HG03175 (cell line): ENCODE measurements around the gene MAP2.

ENCODE experiments used
- ATAC-seq: cut with Tn5 transposase; IDR thresholded peaks from one replicate; pipeline ENCODE4 v1.9.1; 2021; ENCODE audit warnings: mild to moderate bottlenecking, moderate library complexity; ENCODE audit not compliant: unreplicated experiment

Gene MAP2

DNA sequence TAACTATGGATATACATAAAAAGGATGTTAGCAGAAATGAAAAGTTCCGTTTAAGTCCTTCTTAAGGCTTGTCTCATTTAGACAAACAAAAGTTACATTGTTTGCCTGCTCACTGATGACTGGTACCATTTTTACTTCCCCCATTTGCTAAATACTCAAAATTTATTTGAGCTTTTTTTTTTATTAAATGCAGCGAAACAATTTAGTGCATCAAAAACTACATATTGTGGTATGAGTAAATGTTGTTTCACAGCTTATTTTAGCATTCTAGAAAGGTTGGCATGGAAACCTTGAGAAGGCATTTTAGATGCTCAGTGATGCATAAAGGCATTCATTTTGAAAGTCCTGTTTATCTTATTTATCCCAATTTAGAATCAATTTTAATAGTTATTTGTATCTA lies 100.0 kb downstream of the MAP2 start:
- ATAC-seq = peak; percentile 56

GRCh38 chr2:209525331-209525730 lies 101.5 kb downstream of the MAP2 start:
- no peak for ATAC-seq

DNA sequence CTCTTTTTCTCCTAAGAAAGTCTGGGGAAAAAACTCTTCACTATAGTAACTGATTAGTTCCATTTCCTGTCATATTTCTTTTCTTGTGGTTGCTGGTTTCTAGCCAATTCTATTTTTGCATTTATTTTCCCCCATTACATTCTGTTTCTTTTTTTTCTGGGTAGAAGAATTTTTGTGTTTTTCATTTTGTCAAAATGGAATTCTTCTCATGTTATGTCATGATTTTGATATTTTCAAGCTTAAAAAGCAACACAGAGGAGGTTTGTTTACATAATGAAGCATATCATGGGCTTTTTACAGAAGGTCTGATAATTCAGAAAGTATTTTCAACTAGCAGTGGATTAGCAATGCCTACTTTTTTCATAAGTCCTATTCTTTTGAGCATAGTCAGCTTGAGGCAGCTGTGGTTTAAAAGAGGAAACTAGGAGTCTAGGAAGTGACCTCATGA lies 102.0 kb downstream of the MAP2 start:
- ATAC-seq = peak; percentile 29

DNA sequence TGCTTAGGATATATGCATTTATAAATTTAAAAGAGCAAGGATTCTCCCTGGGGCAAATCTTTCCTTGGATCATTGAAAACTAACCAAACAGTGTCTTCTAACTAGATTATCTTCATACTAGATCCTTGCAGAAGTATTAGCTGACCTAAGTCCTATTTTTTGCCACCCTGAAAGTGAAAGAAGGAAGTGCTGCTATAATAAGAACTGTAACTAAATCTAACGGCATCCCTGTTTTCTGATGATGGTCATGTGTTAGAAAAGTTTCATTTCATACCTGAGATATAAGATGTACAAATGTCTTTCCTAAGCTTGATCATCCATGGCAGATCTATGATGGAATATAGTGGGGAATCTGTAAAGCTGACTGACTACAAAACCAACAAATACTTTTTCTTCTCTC lies 102.7 kb downstream of the MAP2 start:
- peak; percentile 52 for ATAC-seq

- ATAC-seq = no peak
Observed at GRCh38 chr2:209529579-209529978, 105.7 kb downstream of the MAP2 start.

DNA sequence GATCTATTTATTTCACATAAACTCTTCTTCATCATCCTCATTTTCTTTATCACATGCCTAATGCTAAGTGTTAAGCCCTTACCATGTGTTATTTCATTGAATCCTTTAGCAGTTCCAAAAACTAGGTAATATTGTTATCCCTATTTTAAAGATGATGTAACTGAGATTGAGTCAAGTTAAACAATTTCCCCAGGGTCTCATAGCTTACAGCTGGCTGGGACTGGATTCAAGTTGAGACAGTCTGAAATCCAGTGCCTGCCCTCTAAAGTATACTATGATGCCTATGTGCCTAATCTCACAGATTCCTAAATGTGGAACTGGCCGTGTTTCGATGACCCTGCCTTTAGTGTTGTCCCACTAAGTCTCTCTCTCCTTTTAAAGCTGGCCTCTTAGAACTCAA lies 108.5 kb downstream of the MAP2 start:
- no peak for ATAC-seq

DNA sequence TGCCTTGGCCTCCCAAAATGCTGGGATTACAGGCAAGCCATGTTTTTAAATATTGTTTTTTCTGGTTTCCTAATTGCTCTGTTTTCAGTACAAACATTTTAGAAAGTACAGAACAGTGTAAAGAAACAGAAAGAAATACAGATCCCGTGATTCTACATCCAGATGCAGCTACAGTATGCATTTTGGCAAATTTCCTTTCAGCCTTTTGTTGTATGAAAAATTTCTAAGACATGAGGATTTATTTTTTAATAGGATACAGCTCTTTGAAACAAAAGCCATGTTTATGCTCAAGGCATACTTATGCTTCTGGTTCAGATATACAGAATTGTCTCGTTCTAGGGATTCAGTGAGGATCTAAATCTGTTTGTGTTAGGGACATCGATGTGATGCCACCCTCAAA lies 109.5 kb downstream of the MAP2 start:
- no peak for ATAC-seq

DNA sequence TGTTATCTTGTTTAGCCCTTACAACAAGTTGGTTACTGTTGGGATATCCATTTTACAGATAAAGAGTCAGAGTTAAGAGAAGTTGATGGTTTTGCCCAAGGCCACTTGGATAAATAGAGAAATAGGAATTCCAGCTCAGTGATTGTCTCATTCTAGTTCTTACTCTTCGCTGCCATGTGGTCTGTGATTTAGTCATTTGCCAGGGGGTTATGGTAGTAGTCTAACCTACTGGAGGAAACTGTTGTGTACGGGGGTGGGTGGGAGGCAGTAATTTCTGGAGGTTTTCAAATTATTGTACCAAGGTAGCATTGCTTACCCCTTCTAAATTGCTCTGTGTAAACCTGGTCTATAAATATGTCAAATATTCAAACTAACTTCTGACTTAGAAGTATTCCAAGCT lies 110.4 kb downstream of the MAP2 start:
- ATAC-seq = no peak

- no peak for ATAC-seq
Observed at GRCh38 chr2:209536363-209536762, 112.5 kb downstream of the MAP2 start.

GRCh38 chr2:209547726-209548125 lies 123.9 kb downstream of the MAP2 start:
- no peak for ATAC-seq

DNA sequence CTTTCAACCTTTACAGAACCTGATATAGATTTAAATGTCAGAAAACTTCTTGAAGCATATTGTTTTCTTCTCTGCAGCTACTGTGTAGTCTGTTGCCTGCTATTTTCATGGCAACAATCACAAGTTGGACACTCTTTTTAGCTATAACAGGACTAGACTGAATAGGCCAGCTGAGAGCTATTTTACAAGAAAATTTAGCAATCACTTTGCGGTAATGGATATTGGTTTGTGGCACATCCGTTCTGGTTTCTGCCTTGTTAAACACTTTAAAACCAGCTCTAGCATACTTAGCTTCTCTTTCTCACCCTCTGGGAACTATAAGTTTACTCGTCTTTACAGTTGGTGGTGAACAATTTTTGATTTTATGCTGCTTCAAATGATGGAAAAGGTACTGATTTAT lies 125.7 kb downstream of the MAP2 start:
- no peak for ATAC-seq

- no peak for ATAC-seq
Observed at GRCh38 chr2:209553913-209554312, 130.1 kb downstream of the MAP2 start.

- peak; percentile 67 for ATAC-seq
Observed at GRCh38 chr2:209556354-209556961, 132.6 kb downstream of the MAP2 start.

DNA sequence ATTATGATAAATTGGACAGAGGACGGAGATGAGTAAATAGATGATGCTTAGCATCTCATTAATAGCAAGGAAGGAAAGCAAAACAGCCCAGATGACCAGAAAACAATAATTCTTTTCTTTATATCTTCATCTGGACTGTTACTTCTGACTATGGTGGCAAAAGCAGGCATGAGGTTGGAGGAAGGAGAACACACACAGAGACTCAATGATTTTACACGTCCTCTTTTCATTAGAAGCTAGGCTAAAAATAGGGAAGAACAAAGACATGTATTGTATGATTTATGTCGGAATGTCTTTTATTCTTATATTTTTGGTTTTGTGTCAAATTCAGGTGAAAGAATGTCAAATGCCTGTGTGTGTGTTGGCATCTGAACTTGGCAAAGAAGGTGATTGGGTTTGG lies 137.1 kb downstream of the MAP2 start:
- no peak for ATAC-seq

DNA sequence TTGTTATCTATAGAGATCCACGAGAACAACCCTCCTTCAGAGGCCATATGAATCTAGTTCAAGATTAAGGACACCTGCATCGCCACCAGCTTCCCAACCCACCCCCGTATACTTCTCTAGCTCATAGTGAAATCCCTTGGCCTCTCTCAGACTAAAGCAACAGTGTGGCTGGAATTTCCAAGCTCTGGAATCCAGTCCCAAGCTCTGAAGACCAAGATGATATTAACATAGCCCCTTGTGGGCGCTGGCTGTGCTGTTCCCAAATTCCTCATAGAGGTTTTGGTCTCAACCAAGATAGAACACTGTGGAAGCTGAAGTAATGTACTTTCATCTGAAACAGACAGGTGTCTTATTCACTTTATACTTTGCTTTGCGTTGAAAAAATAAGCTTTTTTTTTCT lies 139.6 kb downstream of the MAP2 start:
- ATAC-seq = no peak

DNA sequence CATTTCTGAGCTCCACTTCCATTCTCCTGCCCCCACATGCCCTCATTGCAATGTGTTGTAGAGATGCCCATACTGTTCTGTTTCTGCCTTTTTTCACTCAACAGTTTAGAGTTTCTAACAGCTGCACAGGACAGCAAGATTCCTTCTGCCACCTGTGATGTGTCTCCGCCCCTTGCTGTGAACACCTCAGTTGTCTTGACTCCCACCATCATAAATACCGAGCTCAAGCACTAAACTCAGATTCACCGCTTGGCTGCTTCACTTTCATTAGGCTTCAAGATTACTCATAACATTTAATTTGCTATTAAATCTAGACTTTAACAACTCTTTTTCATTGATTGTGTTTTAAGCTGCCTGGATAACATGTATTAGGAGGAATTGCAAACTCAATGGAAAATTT lies 141.0 kb downstream of the MAP2 start:
- no peak for ATAC-seq

DNA sequence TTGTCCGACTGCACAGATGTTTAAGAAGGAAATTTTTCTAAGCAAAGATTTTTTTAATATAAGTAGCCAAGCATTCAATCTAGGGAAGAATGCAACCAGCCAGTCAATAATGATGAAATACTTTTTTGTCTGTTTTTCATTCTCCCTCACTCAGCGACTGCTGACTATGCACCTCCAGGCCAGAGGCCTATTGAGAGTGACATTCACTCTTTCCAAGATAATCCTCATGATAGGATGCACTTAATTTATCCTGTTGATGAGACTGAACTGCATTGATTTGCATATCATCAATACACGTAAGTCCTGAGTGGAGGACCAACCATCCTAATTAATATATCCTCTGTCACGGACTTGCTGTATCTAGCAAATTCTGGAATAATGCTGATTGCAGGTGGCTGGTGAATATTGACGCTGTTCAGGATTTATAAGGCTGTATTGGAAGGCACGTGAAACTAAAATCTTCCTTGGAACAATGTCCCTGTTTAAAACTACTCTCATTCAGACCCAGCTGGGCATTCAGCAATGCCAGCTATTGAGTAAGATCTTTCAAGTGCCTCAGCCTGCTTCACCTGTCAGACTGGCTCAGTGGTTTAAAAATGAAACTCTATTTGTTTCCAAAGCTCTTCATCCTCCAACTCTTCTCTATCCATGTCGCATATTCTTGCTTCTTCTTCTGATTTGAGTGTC lies 142.2 kb downstream of the MAP2 start:
- ATAC-seq = no peak

DNA sequence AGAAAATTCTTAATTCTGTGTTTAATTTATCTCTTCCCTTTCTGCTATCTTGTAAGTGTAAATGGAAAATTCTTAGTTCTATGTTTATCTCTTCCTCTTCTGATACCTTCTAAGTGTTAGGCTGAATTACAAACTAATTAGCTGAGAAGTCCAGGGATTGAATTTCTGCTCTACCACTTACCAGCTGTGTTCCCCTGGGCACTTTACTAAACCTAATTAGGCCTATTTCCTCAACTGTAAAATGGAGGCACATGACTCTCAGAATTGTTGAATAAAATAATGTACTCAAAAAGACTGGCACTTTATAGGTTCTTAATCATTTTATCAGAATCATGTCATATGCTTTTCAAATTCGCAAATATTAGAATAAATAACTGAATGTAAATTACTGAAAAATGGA lies 146.3 kb downstream of the MAP2 start:
- ATAC-seq = no peak

GRCh38 chr2:209574515-209574914 lies 150.7 kb downstream of the MAP2 start:
- no peak for ATAC-seq

DNA sequence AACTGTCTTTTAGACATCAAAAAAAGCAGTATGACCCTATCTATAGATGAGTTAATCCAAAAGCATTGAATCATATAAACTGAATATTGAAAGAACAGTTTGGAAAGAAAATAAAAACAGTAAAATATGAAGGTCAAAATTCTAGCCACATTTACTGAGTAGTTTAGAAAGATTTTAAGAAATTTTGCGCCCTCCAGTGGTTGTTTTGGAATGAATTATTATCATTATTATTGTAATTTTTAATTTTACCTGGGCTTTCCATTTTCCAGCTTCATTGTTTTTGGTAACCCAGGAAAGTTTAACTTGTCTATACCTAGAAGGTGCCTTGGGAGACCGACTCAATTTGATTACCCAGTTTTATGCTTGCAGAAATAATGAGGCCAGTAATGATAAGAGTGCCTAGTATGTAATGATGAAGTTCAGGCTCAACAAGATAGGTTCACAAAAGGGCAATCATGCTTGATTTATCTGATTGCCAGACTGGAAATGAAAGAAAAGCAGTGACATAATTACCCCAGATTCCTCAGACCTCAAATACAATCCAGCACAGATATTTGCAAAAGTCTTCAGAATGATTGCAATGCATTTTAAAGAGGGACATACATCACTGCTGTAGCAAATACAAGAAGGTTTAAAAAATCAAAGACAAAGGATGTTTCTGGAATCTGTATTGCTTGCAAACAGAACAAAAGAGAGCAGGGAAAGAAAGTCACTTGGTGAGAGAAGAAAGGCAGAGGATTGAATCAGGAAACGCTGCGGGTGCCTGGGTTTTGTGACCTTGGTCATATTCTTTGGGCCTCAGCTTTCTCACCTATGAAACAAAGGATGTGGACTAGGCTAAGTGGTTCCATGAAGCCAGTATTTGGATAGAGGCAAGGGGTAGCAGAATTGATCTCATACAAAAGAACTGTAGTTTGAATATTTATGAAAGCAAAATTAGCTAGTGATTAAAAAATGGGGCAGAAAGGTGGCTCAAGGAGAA lies 153.8 kb downstream of the MAP2 start:
- no peak for ATAC-seq

DNA sequence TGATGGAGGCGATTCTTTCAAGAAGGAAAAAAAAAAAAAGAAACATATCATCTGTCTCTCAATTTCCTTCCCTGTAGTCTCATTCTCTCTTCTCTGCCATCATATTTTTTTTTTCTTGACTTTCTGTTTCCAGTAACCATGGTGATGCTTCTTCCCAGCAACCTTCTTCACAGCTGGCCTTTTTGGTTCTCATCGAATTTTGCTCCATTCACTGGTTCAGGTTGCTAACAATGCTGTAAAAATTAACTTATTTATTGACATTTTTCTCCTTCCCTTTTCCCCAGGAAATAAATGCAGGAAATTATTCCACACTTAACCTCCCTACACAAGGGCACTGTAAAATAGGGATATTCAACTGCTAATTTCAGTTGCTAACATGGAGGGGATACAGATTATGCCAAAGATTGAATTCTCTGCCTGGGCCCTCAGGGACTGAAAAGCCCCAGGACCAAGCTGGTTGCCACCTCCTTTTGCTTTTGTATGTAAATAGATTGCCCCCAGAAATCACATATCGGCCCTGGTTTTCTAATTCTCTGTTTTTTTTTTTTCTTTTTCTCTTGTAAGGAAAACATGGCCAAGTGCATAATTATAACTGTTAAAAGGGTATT lies 154.7 kb downstream of the MAP2 start:
- no peak for ATAC-seq
